Prostate gland (tissue), 2 donors: ENCODE data around the gene PARP14. TPM values are rescaled to one million over a fixed set of nuclear protein-coding genes. Genes with fewer than 3 reads are reported as not detected.
"Not testable (repeated sequence)": the region's sequence is repeated elsewhere in the genome, so short reads cannot be mapped to it uniquely, and the experiment has no call there.

Experiments
- DNase-seq: peaks from one replicate; pipeline ENCODE4 v3.0.0-alpha.2; 2019; ENCODE audit warnings: low spot score
- H3K27ac ChIP-seq, 2 donors: fragments of 200-600 bp; sonication (generic); 2 replicates each; pipeline ENCODE4 v1.5.1; 2017 to 2019
- H3K27me3 ChIP-seq: fragments of 200-600 bp; sonication (generic); replicated peaks from 2 replicates; pipeline ENCODE4 v1.5.1; 2019; ENCODE audit not compliant: insufficient read depth
- H3K36me3 ChIP-seq, 2 donors: fragments of 200-600 bp; sonication (generic); 1 replicate in 1 of 2; 2 replicates in 1 of 2; pipeline versions ENCODE4 v1.5.1 to v1.8.1; 2017 to 2019
- H3K4me1 ChIP-seq: fragments of 200-600 bp; sonication (generic); replicated peaks from 2 replicates; pipeline ENCODE4 v1.5.1; 2019
- H3K4me3 ChIP-seq, 2 donors: fragments of 200-600 bp; sonication (generic); 2 replicates each; pipeline ENCODE4 v1.5.1; 2017 to 2019
- H3K9me3 ChIP-seq: fragments of 200-600 bp; sonication (generic); 2 replicates; pipeline ENCODE4 v1.5.1; 2017
- CTCF ChIP-seq, 4 experiments: fragments of 200-600 bp in 2 of 4; fragments of 450-650 bp in 2 of 4; sonication (generic) in 2 of 4; IDR thresholded peaks; 1 replicate in 3 of 4; 2 replicates in 1 of 4; pipeline ENCODE4 v1.5.1; 2016 to 2019; ENCODE audit warnings: antibody characterized with exemption in 4 of 4, mild to moderate bottlenecking in 2 of 4, moderate library complexity in 2 of 4
- POLR2A ChIP-seq: fragments of 450-650 bp; IDR thresholded peaks from one replicate; pipeline ENCODE4 v1.6.1; 2016; ENCODE audit warnings: antibody characterized with exemption, mild to moderate bottlenecking
- POLR2AphosphoS5 ChIP-seq: sonication (generic); formaldehyde crosslinking; IDR thresholded peaks from one replicate; pipeline ENCODE4 v1.6.1; 2017; ENCODE audit warnings: antibody characterized with exemption
- WGBS: methylation state at CpG from one replicate; pipeline ENCODE4 v1.1.5; 2018; 5-methylcytosine and 5-hydroxymethylcytosine counted together
- intact Hi-C: fragments of 100-400 bp; cut with DNase I; formaldehyde crosslinking; loops from one replicate; pipeline ENCODE4 v1.14.2; 2022
- total RNA-seq, 2 donors: library from RNA; depleted of rRNA; stranded (reverse); fragments of >200 nt; gene quantifications; one replicate each; pipeline ENCODE4 v1.1.0, GENCODE V29; 2016

Gene PARP14
- total RNA-seq, 2 donors from 2014 or later, result 28.1 to 43.3 TPM

DNA sequence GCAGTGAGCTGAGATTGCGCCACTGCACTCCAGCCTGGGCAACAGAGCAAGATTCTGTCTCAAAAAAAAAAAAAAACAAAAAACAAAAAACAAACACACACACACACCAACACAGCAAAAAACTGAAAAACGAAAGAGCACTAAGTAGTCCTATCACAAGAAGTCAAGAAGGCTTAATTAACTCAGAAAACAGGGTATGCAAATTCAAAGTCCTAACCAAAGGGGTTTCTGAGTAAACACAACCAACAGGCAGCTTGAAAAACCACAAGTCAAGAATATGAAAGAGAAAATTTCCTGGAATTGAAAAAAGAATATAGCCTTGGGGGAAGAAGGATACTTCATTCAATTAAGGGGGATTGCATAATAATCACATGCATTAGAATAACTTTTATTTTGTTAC lies 37.7 kb upstream of the PARP14 start:
- H3K27me3 ChIP-seq, result no peaks in the 10 kb centered on the region
- H3K4me3 ChIP-seq, result no peak overlapping the region
- H3K4me1 ChIP-seq, result no peaks in the 10 kb centered on the region
- H3K36me3 ChIP-seq, result no peaks in the 10 kb centered on the region
- intact Hi-C loops, result no loop called here
- 81% methylated on average over 2 of the region's 2 CpGs for WGBS
- H3K9me3 ChIP-seq, result no peaks in the 10 kb centered on the region
- TF ChIP-seq CTCF (IDR thresholded peaks at IDR 0.05) (no peak), POLR2AphosphoS5 (no peak), POLR2A (no peak)
- H3K27ac ChIP-seq, result no peak overlapping the region
- no peak for DNase-seq

- no peak overlapping the region for H3K27ac ChIP-seq
- H3K27me3 ChIP-seq, result no peaks in the 10 kb centered on the region
- H3K4me3 ChIP-seq, result no peak overlapping the region
- H3K4me1 ChIP-seq, result no peaks in the 10 kb centered on the region
- DNase-seq, result no peak
- H3K9me3 ChIP-seq, result no peaks in the 10 kb centered on the region
- 65% methylated on average over 5 of the region's 5 CpGs for WGBS
- no peaks in the 10 kb centered on the region for H3K36me3 ChIP-seq
- TF ChIP-seq POLR2AphosphoS5 (no peak), CTCF (IDR thresholded peaks at IDR 0.05) (no peak), POLR2A (no peak)
- intact Hi-C loops, result no loop called here
Observed at GRCh38 chr3:122646146-122646988, 34.3 kb upstream of the PARP14 start.

- peak overlapping the region; percentile 64 to 79 for H3K27ac ChIP-seq
- intact Hi-C loops, H3K9me3 ChIP-seq, H3K4me3 ChIP-seq, H3K27me3 ChIP-seq, H3K36me3 ChIP-seq, H3K4me1 ChIP-seq: not testable (repeated sequence)
- WGBS, result 59% methylated on average over 11 of the region's 11 CpGs
- TF ChIP-seq CTCF (IDR thresholded peaks at IDR 0.05) (peak in 1 of 4 experiments; percentile 12), POLR2AphosphoS5 (peak; percentile 86)
- DNase-seq, result peak; percentile 43
Observed at GRCh38 chr3:122651233-122651907, 29.3 kb upstream of the PARP14 start.

DNA sequence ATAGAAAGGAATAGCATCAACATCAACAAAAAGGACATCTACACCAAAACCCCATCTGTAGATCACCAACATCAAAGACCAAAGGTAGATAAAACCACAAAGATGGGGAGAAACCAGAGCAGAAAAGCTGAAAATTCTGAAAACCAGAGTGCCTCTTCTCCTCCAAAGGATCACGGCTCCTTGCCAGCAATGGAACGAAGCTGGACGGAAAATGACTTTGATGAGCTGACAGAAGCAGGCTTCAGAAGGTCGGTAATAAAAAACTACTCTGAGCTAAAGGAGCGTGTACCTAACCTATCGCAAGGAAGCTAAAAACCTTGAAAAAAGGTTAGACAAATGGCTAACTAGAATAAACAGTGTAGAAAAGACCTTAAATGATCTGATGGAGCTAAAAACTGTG lies 28.7 kb upstream of the PARP14 start:
- 43% methylated on average over 6 of the region's 6 CpGs for WGBS
- H3K4me3 ChIP-seq, intact Hi-C loops, H3K9me3 ChIP-seq, H3K27me3 ChIP-seq, H3K4me1 ChIP-seq, H3K36me3 ChIP-seq: not testable (repeated sequence)
- DNase-seq, result peak; percentile 50
- H3K27ac ChIP-seq, result peak overlapping the region; percentile 53 to 79

DNA sequence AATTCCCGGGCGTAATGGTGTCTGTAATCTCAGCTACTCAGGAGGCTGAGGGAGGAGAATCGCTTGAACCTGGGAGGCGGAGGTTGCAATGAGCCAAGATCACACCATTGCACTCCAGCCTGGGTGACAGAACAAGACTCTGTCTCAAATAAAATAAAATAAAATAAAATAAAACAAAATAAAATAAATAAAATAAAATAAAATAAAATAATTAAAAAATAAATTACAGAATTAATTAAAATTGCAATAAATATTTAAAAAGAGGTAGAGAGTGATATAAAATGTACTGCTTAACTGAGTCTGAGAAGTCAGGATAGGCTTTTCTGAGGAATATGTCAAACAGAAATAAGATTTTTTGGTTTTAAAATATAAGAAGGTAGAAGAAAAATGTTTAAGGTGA lies 22.3 kb upstream of the PARP14 start:
- H3K4me3 ChIP-seq, H3K9me3 ChIP-seq, H3K36me3 ChIP-seq, H3K4me1 ChIP-seq, H3K27me3 ChIP-seq, DNase-seq, H3K27ac ChIP-seq, intact Hi-C loops: not testable (repeated sequence)
- WGBS, result 94% methylated on average over 4 of the region's 4 CpGs
